ENCODE measurements around the gene ZNF236. TPM values are rescaled to one million over a fixed set of nuclear protein-coding genes. Genes with fewer than 3 reads are reported as not detected.

Gene ZNF236
- total RNA-seq, 6 donors from 2014 or later, result 9.0 to 27.2 (median 14.8) TPM

- Histone ChIP-seq H3K9me3 (no peaks in the 10 kb centered on the region), H3K4me1 (no peaks in the 10 kb centered on the region), H3K4me3 (no peak overlapping the region), H3K27ac (no peak overlapping the region), H3K27me3 (no peaks in the 10 kb centered on the region), H3K36me3 (no peaks in the 10 kb centered on the region)
- no peak for DNase-seq
- WGBS, 2 donors, result 85% methylated on average over 20 of the region's 20 CpGs
- peak in 1 of 2 donors; percentile 37 for ATAC-seq (ENCODE audit: low FRiP score in 2 of 2)
- TF ChIP-seq POLR2AphosphoS5 (IDR thresholded peaks at IDR 0.05) (no peak), CTCF (IDR thresholded peaks at IDR 0.05) (no peak), POLR2A (IDR thresholded peaks at IDR 0.05) (no peak), EP300 (IDR thresholded peaks at IDR 0.05) (no peak)
These were observed 168.8 kb downstream of the ZNF236 start for GRCh38 chr18:76991021-76991688.

- H3K9me3 ChIP-seq, result no peaks in the 10 kb centered on the region
- ATAC-seq (ENCODE audit: low FRiP score in 2 of 2) (no peak), DNase-seq (peak in 1 of 2 donors; percentile 8)
- H3K4me3 ChIP-seq, result no peak overlapping the region
- no peak for TF ChIP-seq CTCF (IDR thresholded peaks at IDR 0.05)
- no peak for TF ChIP-seq POLR2A (IDR thresholded peaks at IDR 0.05)
- TF ChIP-seq POLR2AphosphoS5 (IDR thresholded peaks at IDR 0.05), result no peak
- TF ChIP-seq EP300 (IDR thresholded peaks at IDR 0.05), result no peak
- 88 to 90% methylated on average over 15 to 17 of the region's 17 CpGs for WGBS, 2 donors
- no peaks in the 10 kb centered on the region for H3K36me3 ChIP-seq
- no peaks in the 10 kb centered on the region for H3K27me3 ChIP-seq
- H3K27ac ChIP-seq, result no peak overlapping the region
- no peaks in the 10 kb centered on the region for H3K4me1 ChIP-seq
These were observed 170.1 kb downstream of the ZNF236 start for GRCh38 chr18:76992226-76993084.

GRCh38 chr18:76993085-76993382 is 170.7 kb downstream of the ZNF236 start:
- ATAC-seq (ENCODE audit: low FRiP score in 2 of 2) (no peak), DNase-seq (no peak)
- Histone ChIP-seq H3K4me1 (no peaks in the 10 kb centered on the region), H3K36me3 (no peaks in the 10 kb centered on the region), H3K27ac (no peak overlapping the region), H3K27me3 (no peaks in the 10 kb centered on the region), H3K9me3 (no peaks in the 10 kb centered on the region), H3K4me3 (no peak overlapping the region)
- no peak for TF ChIP-seq CTCF (IDR thresholded peaks at IDR 0.05)
- no peak for TF ChIP-seq EP300 (IDR thresholded peaks at IDR 0.05)
- WGBS, 2 donors, result 89 to 96% methylated on average over 6 of the region's 6 CpGs

GRCh38 chr18:76993573-76993972 is 171.2 kb downstream of the ZNF236 start:
- no peak overlapping the region for H3K27ac ChIP-seq
- H3K4me1 ChIP-seq, result no peaks in the 10 kb centered on the region
- H3K9me3 ChIP-seq, result no peaks in the 10 kb centered on the region
- ATAC-seq (ENCODE audit: low FRiP score in 2 of 2), result no peak
- DNase-seq, result no peak
- H3K4me3 ChIP-seq, result no peak overlapping the region
- WGBS, 2 donors, result 92 to 95% methylated on average over 11 of the region's 11 CpGs
- no peaks in the 10 kb centered on the region for H3K36me3 ChIP-seq
- no peaks in the 10 kb centered on the region for H3K27me3 ChIP-seq
- no peak for TF ChIP-seq EP300 (IDR thresholded peaks at IDR 0.05)
- TF ChIP-seq POLR2A (IDR thresholded peaks at IDR 0.05), result no peak
- TF ChIP-seq POLR2AphosphoS5 (IDR thresholded peaks at IDR 0.05), result no peak

GRCh38 chr18:76994086-76994654 is 171.8 kb downstream of the ZNF236 start:
- H3K4me3 ChIP-seq, result no peak overlapping the region
- H3K27ac ChIP-seq, result no peak overlapping the region
- H3K36me3 ChIP-seq, result no peaks in the 10 kb centered on the region
- DNase-seq (no peak), ATAC-seq (ENCODE audit: low FRiP score in 2 of 2) (no peak)
- no peak for TF ChIP-seq POLR2AphosphoS5 (IDR thresholded peaks at IDR 0.05)
- TF ChIP-seq EP300 (IDR thresholded peaks at IDR 0.05), result no peak
- TF ChIP-seq POLR2A (IDR thresholded peaks at IDR 0.05), result no peak
- TF ChIP-seq CTCF (IDR thresholded peaks at IDR 0.05), result no peak
- H3K9me3 ChIP-seq, result no peaks in the 10 kb centered on the region
- no peaks in the 10 kb centered on the region for H3K4me1 ChIP-seq
- 82% methylated on average over 8 of the region's 8 CpGs for WGBS, 2 donors
- H3K27me3 ChIP-seq, result no peaks in the 10 kb centered on the region
